Small intestine (tissue), 16 donors: ENCODE measurements around the gene AMZ1. TPM values are rescaled to one million over a fixed set of nuclear protein-coding genes. Genes with fewer than 3 reads are reported as not detected.

Experiments
- DNase-seq, 2 donors: peaks; one replicate each; pipeline versions ENCODE4 v3.0.0 to v3.0.0-alpha.2; 2013
- FAIRE-seq: peaks from 2 replicates; lab custom pipeline; 2012; peaks lifted over from hg19 to GRCh38; lab: Jason Lieb, UNC
- H3K27ac ChIP-seq, 3 donors: one replicate each; pipeline ENCODE4 v1.5.1; 2013; ENCODE audit warnings: low read length in 2 of 3, mild to moderate bottlenecking in 2 of 3, control low read depth in 1 of 3, inconsistent platforms in 1 of 3, low read depth in 1 of 3, moderate library complexity in 1 of 3
- H3K27me3 ChIP-seq, 3 donors: one replicate each; pipeline ENCODE4 v1.6.1; 2013; ENCODE audit warnings: low read length in 3 of 3, inconsistent platforms in 1 of 3; ENCODE audit not compliant: control insufficient read depth in 3 of 3, insufficient read depth in 3 of 3
- H3K36me3 ChIP-seq, 3 donors: one replicate each; pipeline ENCODE4 v1.6.1; 2013; ENCODE audit warnings: low read length in 3 of 3, inconsistent platforms in 1 of 3, low read depth in 1 of 3, mild to moderate bottlenecking in 1 of 3, moderate library complexity in 1 of 3; ENCODE audit not compliant: control insufficient read depth in 3 of 3, insufficient read depth in 2 of 3
- H3K4me1 ChIP-seq, 3 donors: one replicate each; pipeline ENCODE4 v1.6.1; 2013; ENCODE audit warnings: low read length in 2 of 3, inconsistent platforms in 1 of 3, low read depth in 1 of 3, mild to moderate bottlenecking in 1 of 3, moderate library complexity in 1 of 3; ENCODE audit not compliant: control insufficient read depth in 3 of 3, insufficient read depth in 2 of 3
- H3K4me3 ChIP-seq, 3 donors: one replicate each; pipeline ENCODE4 v1.5.1; 2013; ENCODE audit warnings: low read length in 3 of 3, control low read depth in 1 of 3, inconsistent platforms in 1 of 3, low read depth in 1 of 3, mild to moderate bottlenecking in 1 of 3, moderate library complexity in 1 of 3
- H3K9me3 ChIP-seq, 2 donors: one replicate each; pipeline ENCODE4 v1.6.1; 2013; ENCODE audit warnings: low read depth in 1 of 2, low read length in 1 of 2; ENCODE audit not compliant: control insufficient read depth in 2 of 2, insufficient read depth in 1 of 2
- WGBS, 3 donors: extraction: QIAGEN DNeasy Blood & Tissue Kit; methylation state at CpG; one replicate each; pipeline ENCODE4 v1.1.7; 2013; 5-methylcytosine and 5-hydroxymethylcytosine counted together
- long read RNA-seq, 10 donors: transcript quantifications; one replicate each; lab custom pipeline, GENCODE V29; 2026
- polyA plus RNA-seq, 4 donors: library from polyadenylated mRNA; stranded (reverse) in 3 of 4; unstranded in 1 of 4; fragments of 200-250 nt in 3 of 4; fragments of 120-200 nt in 1 of 4; gene quantifications; one replicate each; pipeline versions ENCODE4 v1.2.1 to v1.2.3, GENCODE V29; 2013
- donor health status: healthy with polysubstance abuse.
- donor health status: control.
- donor health status: control.
- donor health status: Bipolar disorder and iron deficiency.
- donor health status: healthy.

The AMZ1 gene, protein sequence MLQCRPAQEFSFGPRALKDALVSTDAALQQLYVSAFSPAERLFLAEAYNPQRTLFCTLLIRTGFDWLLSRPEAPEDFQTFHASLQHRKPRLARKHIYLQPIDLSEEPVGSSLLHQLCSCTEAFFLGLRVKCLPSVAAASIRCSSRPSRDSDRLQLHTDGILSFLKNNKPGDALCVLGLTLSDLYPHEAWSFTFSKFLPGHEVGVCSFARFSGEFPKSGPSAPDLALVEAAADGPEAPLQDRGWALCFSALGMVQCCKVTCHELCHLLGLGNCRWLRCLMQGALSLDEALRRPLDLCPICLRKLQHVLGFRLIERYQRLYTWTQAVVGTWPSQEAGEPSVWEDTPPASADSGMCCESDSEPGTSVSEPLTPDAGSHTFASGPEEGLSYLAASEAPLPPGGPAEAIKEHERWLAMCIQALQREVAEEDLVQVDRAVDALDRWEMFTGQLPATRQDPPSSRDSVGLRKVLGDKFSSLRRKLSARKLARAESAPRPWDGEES
- polyA plus RNA-seq, result under 1 TPM in 2 of 4 donors, not detected in 2; 0.07 to 0.24 TPM
- long read RNA-seq, donor 1, partial matches to known transcripts, result 13 of 13 reads
- long read RNA-seq, donor 1, other reads (novel, unspliced or antisense), result 0 of 13 reads
- long read RNA-seq, donor 2, result 0 reads
- long read RNA-seq, donor 3, result 0 reads
- long read RNA-seq, donor 4, result 0 reads
- long read RNA-seq, donor 5, result 0 reads
- long read RNA-seq, donor 6, result 0 reads
- long read RNA-seq, donor 7, result 0 reads
- long read RNA-seq, donor 8, result 0 reads
- long read RNA-seq, donor 9, result 0 reads
- long read RNA-seq, donor 10, result 0 reads

DNA sequence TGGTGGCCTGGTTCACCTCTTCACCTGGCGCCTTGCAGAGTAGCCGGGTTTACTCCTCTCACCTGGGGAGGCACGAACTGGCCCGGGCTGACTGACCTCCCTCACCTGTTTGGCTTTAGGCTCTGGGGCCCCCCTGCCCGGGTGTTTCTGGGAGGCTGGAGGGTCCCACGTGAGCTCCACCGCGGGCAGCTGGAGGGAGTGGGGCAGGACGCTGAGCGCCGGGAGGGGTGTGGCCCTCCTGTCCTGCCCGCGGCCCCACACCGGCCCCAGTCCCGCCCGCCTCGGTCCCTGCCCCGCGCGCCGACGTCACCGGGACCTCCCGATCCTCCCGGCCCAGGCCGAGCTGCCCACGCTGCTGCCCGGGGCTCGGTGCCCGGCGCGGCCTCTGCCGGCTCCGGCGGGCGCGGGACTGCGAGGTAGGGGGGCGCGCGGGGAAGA lies at the start of gene AMZ1:
TSS of gene AMZ1 (plus strand) at position 322 of the 438 bp plus-strand sequence. CDS start 12,250 bp downstream, outside the sequence.
- DNase-seq (peak in 1 of 2 donors; percentile 43), FAIRE-seq (no peak)
- H3K27ac ChIP-seq, result no peak within 1 kb of the TSS
- H3K9me3 ChIP-seq, result peaks cover 0 to 4% of the 10 kb centered on the region in 2 donors
- peaks cover 0 to 2% (median 0%) of the 10 kb centered on the region in 3 donors for H3K36me3 ChIP-seq
- H3K27me3 ChIP-seq, result peaks cover 7 to 45% (median 18%) of the 10 kb centered on the region in 3 donors
- 3 to 5% (median 4%) methylated on average over 15 to 41 of the region's 41 CpGs for WGBS, 3 donors
- peak within 1 kb of the TSS in 1 of 3 donors; percentile 5 for H3K4me3 ChIP-seq
- peaks cover 4 to 6% (median 5%) of the 10 kb centered on the region in 3 donors for H3K4me1 ChIP-seq

DNA sequence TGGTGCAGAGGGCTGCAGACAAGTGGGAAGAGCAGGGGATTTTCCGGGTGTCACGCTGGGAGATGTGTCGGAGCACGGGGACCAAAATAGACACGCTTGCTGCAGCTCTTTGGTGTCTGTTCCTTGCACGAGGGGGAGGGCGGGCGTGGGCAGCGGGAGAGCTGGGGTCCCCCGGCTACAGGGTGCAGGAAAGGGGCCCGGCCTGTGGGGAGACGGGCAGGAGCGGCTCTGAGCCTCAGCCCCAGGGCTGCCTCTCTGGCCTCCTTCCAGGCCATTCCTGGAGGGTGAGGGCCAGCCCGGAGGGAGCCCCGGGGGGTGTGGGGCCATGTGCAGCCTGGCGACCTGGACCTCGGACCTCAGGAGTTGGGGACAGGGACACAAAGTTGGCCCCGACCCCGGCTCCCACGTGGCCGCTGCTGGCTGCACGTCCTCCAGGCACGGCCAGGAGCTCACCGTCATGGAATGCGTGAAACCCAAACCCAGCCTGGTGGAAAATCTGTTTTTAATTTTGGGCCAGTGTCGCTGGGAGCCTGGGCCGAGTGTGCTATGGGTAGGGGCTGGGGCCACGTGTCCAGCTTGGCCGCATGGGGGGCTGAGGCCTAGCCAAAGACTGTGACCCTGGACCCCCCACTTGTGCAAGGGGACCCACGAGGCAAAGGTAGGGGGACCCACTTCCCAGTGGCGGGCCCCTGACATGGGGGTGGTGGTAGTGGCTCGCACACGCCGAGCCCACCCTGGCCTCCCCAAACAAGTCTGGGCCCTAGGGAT lies 49.6 kb upstream of the AMZ1 start:
- Histone ChIP-seq H3K4me3 (no peak overlapping the region), H3K27me3 (no peaks in the 10 kb centered on the region), H3K36me3 (peaks cover 0 to 89% (median 4%) of the 10 kb centered on the region in 3 donors), H3K4me1 (peaks cover 0 to 49% (median 4%) of the 10 kb centered on the region in 3 donors), H3K9me3 (no peaks in the 10 kb centered on the region), H3K27ac (peak overlapping the region in 2 of 3 donors; percentile 19 to 41)
- WGBS, 3 donors, result 70 to 77% (median 74%) methylated on average over 31 to 34 of the region's 34 CpGs
- DNase-seq, result no peak
- no peak for FAIRE-seq

DNA sequence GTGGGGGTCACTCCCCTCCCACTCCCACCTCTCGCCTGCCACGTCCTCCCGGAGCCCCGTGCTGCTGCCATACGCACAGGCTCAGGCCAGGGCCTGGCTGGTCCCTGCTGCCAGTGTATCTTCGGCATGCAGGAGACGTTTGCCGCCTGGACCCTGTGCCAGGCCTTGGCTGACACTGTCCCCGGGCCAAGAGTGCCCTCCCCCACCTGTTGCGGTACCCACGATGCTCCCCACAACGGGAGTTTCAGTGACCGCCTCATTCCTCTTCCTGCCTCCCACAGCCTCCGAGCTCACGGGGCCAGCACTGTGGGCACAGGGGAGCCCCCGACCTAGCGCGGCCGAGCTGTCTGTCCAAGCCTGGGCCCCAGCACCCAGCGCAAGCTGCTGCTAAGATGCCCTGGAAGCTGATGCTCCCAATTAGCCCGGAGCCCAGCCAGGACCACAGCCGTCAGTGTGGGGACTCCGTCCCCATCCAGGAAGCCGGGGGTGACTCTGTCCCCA lies 48.8 kb upstream of the AMZ1 start:
- Histone ChIP-seq H3K4me1 (peaks cover 0 to 41% (median 2%) of the 10 kb centered on the region in 3 donors), H3K4me3 (no peak overlapping the region), H3K9me3 (no peaks in the 10 kb centered on the region), H3K27ac (no peak overlapping the region), H3K36me3 (peaks cover 0 to 90% (median 4%) of the 10 kb centered on the region in 3 donors), H3K27me3 (no peaks in the 10 kb centered on the region)
- no peak for DNase-seq
- WGBS, 3 donors, result 85 to 89% (median 85%) methylated on average over 22 to 24 of the region's 24 CpGs
- no peak for FAIRE-seq

DNA sequence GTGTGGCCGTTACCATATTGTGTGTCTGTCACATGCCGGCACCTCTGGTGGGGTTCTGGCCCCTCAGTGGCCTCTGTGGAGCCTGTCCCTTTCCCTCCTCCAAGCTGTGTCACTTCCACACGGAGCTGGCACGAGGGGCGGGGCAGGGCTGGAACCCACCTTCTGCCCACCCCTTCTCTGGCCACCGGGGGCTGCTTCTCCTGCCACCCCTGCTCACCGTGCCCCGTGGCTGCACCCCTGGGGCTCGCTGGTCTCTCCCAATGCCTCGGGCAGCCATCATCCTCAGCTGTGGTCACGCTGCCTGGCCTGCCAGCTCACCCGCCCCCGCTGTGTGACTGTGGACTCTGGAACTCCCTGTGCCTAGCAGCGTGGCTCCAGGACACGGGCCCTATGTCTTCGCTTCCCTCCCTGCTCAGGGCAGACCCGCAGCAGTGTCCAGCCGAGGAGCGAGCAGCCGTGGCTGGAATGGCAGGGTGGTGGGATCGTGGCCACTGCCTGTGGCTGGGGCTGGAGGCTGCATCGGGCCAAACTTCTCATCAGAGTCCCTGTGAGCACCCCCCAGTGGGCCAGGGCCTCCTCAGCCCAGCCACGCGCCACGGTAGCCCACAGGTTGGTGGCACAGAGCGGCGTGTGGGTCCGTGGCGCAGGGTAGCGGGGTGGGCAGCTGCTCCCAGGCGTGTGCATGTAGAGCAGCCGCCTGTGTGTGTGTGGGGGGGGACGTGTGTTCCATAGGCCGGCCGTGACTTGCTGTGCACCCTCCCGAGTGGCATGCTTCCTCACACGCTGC lies 48.1 kb upstream of the AMZ1 start:
- Histone ChIP-seq H3K27me3 (no peaks in the 10 kb centered on the region), H3K4me3 (no peak overlapping the region), H3K4me1 (peaks cover 0 to 38% (median 2%) of the 10 kb centered on the region in 3 donors), H3K9me3 (no peaks in the 10 kb centered on the region), H3K36me3 (peaks cover 0 to 91% (median 4%) of the 10 kb centered on the region in 3 donors), H3K27ac (peak overlapping the region in 1 of 3 donors; percentile 83)
- no peak for FAIRE-seq
- 77 to 87% (median 82%) methylated on average over 35 to 37 of the region's 37 CpGs for WGBS, 3 donors
- no peak for DNase-seq

DNA sequence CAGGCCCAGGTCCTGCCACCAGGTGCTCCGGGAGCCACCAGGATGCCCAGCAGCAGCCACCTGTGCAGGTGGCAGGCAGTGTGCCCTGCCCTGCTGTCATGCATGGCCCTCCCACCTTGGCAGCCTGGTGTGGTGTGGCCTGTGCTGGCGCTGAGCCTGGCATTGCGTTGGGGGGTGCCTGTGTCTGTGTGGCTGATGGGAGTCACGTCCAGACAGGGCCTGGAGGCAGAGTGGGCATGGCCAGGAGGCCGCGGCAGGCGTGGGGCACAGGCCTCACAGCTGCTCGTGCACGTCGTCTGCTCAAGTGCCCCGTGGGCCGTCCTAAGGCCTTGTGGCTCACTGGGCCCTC lies 47.5 kb upstream of the AMZ1 start:
- WGBS, 3 donors, result 24 to 69% (median 45%) methylated on average over 12 of the region's 12 CpGs
- Histone ChIP-seq H3K27me3 (no peaks in the 10 kb centered on the region), H3K36me3 (peaks cover 0 to 91% (median 4%) of the 10 kb centered on the region in 3 donors), H3K27ac (peak overlapping the region in 1 of 3 donors; percentile 83), H3K9me3 (no peaks in the 10 kb centered on the region), H3K4me3 (no peak overlapping the region), H3K4me1 (peaks cover 0 to 32% (median 2%) of the 10 kb centered on the region in 3 donors)
- FAIRE-seq (no peak), DNase-seq (peak in 1 of 2 donors; percentile 44)

DNA sequence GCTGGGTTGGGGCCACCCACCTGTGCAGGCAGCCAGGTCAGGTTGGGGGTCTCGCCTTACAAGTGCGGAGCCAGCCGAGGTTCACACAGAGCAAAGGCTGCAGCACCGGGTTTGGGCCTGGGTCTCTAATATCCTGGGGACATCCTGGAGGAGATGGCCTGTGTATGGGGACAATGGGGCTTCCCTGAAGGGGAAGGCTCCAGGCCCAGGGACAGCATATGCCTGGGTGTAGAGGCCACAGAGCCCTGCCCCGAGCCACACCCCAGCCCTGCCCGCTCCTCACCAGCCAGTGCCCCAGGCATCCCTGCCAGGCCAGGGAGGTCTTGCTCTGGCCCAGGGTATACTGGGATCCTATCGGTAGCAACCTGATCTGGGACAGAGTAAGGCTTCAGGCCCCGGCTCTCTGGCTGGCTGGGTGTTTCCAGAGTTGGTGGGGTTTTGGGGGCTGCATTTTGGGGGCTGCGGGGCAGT lies 47.1 kb upstream of the AMZ1 start:
- 78 to 89% (median 83%) methylated on average over 6 to 9 of the region's 9 CpGs for WGBS, 3 donors
- no peak overlapping the region for H3K4me3 ChIP-seq
- DNase-seq, result no peak
- no peaks in the 10 kb centered on the region for H3K9me3 ChIP-seq
- peaks cover 0 to 28% (median 2%) of the 10 kb centered on the region in 3 donors for H3K4me1 ChIP-seq
- H3K27ac ChIP-seq, result peak overlapping the region in 2 of 3 donors; percentile 59 to 83
- H3K36me3 ChIP-seq, result peaks cover 0 to 91% (median 4%) of the 10 kb centered on the region in 3 donors
- H3K27me3 ChIP-seq, result no peaks in the 10 kb centered on the region
- no peak for FAIRE-seq
